ENCODE results near the gene ROPN1B. TPM values are rescaled to one million over a fixed set of nuclear protein-coding genes. Genes with fewer than 3 reads are reported as not detected.
"Not testable (repeated sequence)": the region's sequence is repeated elsewhere in the genome, so short reads cannot be mapped to it uniquely, and the experiment has no call there.

ROPN1B gene
- total RNA-seq, 1 experiment from 2014 or later, result 2.2 TPM

DNA sequence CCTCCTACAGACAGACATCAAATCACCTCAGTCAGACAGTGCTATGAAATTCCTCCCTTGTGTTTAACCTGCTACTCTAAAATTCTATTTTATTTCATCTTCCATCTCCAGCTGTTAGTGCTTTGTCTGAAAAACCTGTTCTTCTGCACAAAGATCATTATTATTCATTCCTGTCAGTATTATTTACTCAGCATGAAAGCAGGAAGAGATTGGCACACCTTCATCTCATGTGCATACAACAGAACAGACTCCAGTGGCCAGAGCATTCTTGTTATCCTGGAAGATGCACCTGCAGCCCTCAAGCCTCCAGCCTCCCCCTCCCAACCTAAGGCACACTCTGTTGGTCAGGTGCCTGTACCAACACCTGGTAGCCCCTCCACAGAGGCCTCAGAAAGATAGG, 1.8 kb upstream of the ROPN1B start (continued):
- TF ChIP-seq TCF7L2 (IDR thresholded peaks at IDR 0.05; ENCODE audit: borderline replicate concordance, extremely low read depth, insufficient read depth, insufficient read length) (no peak), EZH2 (IDR thresholded peaks at IDR 0.05) (no peak), RAD21 (IDR thresholded peaks at IDR 0.05; ENCODE audit: low read depth) (no peak), JUND (IDR thresholded peaks at IDR 0.05) (no peak), ELF1 (IDR thresholded peaks at IDR 0.05; ENCODE audit: borderline replicate concordance, low read depth) (no peak), EZH2phosphoT487 (IDR thresholded peaks at IDR 0.05; ENCODE audit: borderline replicate concordance) (no peak)
- TF ChIP-seq, protein P1, sequence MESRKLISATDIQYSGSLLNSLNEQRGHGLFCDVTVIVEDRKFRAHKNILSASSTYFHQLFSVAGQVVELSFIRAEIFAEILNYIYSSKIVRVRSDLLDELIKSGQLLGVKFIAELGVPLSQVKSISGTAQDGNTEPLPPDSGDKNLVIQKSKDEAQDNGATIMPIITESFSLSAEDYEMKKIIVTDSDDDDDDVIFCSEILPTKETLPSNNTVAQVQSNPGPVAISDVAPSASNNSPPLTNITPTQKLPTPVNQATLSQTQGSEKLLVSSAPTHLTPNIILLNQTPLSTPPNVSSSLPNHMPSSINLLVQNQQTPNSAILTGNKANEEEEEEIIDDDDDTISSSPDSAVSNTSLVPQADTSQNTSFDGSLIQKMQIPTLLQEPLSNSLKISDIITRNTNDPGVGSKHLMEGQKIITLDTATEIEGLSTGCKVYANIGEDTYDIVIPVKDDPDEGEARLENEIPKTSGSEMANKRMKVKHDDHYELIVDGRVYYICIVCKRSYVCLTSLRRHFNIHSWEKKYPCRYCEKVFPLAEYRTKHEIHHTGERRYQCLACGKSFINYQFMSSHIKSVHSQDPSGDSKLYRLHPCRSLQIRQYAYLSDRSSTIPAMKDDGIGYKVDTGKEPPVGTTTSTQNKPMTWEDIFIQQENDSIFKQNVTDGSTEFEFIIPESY (IDR thresholded peaks at IDR 0.05; ENCODE audit: extremely low read depth, insufficient replicate concordance, low read length), result no peak

DNA sequence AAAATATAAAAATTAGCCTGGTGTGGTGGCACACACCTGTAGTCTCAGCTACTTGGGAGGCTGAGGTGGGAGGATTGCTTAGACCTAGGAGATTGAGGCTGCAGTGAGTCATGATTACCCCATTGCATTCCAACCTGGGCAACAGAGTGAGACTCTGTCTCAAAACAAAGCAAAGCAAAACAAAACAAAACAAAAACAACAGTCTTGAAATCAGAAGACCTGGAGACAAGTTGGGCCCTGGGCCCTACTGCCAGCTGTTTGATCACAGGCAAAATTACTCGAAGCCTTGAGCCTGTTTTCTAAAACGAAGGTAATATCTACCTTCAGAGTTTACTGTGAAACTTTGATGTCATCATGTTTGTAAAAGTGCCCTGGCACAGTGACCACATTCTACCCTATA, 857 bp upstream of the ROPN1B start:
- H3K4me2 ChIP-seq (ENCODE audit: low read length); H2AFZ ChIP-seq (ENCODE audit: low read depth, low read length, poor library complexity, severe bottlenecking); H4K20me1 ChIP-seq (ENCODE audit: insufficient read depth); CTCF ChIA-PET; H3K9ac ChIP-seq (ENCODE audit: low read length); RAD21 ChIA-PET (ENCODE audit: low non-redundant PET in 1 of 2, low total read pairs in 2 of 2, uncharacterized antibody in 2 of 2, unreplicated experiment in 2 of 2); H3K27me3 ChIP-seq (ENCODE audit: insufficient read depth, low read length); H3K36me3 ChIP-seq (ENCODE audit: control insufficient read depth in 1 of 2, insufficient read depth in 2 of 2, low read length in 2 of 2); H3K9me2 ChIP-seq (ENCODE audit: insufficient read depth); intact Hi-C loops (cut with micrococcal nuclease); H3K27ac ChIP-seq (ENCODE audit: low read depth, low read length); POLR2A ChIA-PET; H3K4me3 ChIP-seq (replicated peaks in 1 of 2; ENCODE audit: low read depth in 1 of 2, low read length in 2 of 2); H3K9me3 ChIP-seq (ENCODE audit: control insufficient read depth in 1 of 2, insufficient read depth in 1 of 2, low read depth in 1 of 2, low read length in 2 of 2); DNase-seq (ENCODE audit: low read depth, low spot score); BruUV-seq (replicated peaks); ATAC-seq; H3K79me2 ChIP-seq (ENCODE audit: insufficient read depth, low read length); H3K4me1 ChIP-seq (ENCODE audit: control insufficient read depth in 1 of 2, insufficient read depth in 2 of 2, low read length in 2 of 2): not testable (repeated sequence)
